Measurements from ENCODE around the gene DUT.

The DUT gene

DNA sequence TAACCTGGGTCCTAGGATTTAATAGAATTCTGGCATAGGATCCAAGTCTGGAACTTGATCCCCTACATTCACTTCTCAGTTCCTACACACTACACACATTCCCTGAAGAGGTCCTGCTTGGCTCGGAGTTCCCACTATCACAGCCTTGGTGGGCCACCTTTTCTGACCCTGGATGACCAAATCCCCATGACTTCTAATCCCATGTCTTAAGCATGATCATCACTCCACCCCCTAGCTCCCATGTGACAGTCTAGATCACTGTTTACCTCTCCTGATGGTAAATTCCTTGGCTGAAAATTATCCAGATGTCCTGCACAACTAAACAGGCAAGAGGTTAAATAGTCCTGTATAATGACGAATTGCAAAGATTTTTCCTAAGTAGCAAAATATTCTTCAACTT is 40.3 kb downstream of the DUT start:
- no peak for DNase-seq (ENCODE audit: low read depth in 2 of 2)

DNA sequence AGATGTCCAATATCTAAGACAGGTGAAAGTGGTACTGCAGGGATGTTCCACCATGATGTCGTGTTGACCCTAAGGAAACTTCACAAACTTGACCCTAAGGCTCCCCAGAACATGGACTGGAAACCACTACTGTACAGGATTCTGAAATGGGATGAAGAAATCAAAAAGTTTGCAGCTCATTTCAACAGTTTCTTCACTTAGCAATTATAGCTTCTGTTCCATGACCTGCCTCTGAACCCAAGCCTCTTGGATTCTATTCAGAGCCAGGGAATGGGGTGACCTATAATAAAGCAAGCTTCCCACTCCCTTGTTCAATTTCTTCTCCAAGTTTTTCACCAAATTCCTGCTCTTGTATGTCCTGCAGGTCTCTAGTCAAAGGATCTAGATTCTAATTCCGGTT is 40.7 kb downstream of the DUT start:
- DNase-seq (ENCODE audit: low read depth in 2 of 2) = no peak

GRCh38 chr15:48373821-48374451 is 42.7 kb downstream of the DUT start:
- no peak for DNase-seq (ENCODE audit: low read depth in 2 of 2)

DNA sequence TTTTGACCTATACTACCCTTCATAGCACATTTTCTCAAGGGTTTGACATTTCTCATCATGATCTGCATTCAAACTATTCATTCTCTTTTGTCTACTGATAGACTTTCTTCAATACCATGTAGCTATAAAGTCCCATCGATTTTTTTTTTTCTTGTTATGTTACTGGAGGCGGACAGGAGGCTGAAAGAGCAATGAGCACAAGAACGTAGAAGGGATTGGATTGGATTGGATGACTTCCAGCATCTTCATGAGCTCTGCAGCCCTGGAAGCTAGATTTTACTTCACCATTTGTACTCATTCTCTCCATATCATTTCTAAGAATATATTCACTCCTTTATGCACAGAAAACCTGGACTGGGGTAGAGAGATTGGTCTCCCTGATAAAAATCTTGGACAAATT is 43.2 kb downstream of the DUT start:
- no peak for DNase-seq (ENCODE audit: low read depth in 2 of 2)

DNA sequence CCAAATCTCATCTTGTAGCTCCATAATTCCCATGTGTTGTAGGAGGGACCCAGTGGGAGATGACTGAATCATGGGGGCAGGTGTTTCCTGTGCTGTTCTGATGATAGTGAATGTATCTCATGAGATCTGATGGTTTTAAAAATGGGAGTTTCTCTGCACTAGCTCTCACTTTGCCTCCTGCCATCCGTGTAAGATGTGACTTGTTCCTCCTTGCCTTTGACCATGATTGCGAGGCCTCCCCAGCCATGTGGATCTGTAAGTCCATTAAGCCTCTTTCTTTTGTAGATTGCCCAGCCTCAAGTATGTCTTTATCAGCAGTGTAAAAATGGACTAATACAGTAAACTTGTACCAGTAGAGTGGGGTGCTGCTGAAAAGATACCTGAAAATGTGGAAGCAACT is 44.5 kb downstream of the DUT start:
- no peak for DNase-seq (ENCODE audit: low read depth in 2 of 2)

- no peak for DNase-seq (ENCODE audit: low read depth in 2 of 2)
Observed at GRCh38 chr15:48380198-48380597, 49.0 kb downstream of the DUT start.

GRCh38 chr15:48381861-48382260 is 50.6 kb downstream of the DUT start:
- no peak for DNase-seq (ENCODE audit: low read depth in 2 of 2)

GRCh38 chr15:48383031-48383430 is 51.8 kb downstream of the DUT start:
- DNase-seq (ENCODE audit: low read depth in 2 of 2) = no peak

DNA sequence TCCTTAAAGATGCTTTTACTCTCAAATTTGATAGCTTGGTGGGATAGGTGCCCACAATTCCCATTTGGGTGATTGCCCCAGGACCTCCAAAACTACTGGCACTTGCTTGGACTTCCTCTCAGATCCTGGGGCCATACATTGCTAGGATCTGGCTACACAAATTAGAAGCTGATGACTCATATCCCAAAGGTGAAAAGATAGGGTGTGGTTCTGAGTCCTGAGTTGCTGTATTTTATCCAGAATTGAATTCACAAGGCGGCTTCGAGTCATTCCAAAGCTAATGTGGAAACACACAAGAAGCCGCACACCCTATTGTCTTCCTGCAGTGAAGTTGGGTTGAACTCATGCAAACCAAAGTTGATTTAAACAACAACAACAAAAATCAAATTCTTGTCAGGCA is 53.4 kb downstream of the DUT start:
- no peak for DNase-seq (ENCODE audit: low read depth in 2 of 2)

DNA sequence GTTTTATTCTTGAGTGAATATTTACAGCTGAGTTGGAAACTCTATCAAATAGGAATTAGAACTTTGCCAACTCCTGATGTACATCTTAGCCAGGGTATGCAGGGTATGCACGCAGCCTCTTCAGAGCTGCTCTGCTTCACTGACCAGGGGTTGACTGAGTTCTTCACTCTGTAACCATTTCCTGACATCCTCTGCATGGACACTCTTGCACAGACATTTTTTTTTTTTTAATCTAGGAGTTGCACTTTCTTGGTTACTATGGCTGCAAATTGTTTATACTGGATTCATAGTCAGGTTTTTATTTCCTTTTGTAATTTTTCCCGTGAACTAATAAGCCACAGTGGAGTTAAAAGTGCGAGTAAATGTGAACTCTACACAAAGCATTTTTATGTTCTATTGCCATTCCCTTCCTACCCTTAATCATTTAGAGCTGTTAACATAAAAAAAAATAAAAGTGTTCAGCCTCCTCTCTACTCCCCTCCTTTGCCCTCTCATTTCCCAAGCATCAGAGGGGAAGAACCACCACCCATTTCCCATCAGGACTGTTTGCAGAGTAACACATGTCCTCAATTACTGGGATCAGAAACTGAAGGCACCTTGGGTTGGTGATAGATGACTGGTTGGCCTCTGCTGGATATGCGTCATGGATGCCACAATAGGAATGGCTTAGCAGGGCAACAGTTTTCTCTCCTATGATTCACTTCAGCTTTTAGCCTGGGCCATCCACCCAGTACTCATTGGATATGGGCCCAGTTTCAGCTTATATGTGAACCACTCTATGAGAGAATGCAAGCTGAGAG is 54.0 kb downstream of the DUT start:
- DNase-seq (ENCODE audit: low read depth in 2 of 2) = no peak

GRCh38 chr15:48388016-48388851 is 57.0 kb downstream of the DUT start:
- no peak for DNase-seq (ENCODE audit: low read depth in 2 of 2)

DNA sequence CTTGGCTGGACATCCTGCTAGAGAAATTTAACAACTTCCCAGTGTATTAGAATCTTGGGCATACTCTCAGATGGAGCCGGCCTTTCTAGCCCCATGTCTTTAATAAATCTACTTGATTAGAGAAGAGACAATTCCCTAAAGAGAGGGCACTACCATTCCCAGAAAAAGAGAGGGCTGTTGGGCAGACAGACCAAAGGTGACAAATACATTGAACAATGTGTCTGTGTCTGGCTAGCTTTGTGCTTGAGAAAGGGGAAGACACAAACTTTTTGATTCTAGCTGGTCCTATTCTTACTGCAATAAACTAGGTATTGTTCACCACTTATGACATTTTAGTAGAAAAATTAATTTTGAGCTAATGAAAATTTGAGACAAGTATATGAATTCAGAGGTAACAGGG is 57.7 kb downstream of the DUT start:
- no peak for DNase-seq (ENCODE audit: low read depth in 2 of 2)

- no peak for DNase-seq (ENCODE audit: low read depth in 2 of 2)
Observed at GRCh38 chr15:48389691-48390143, 58.5 kb downstream of the DUT start.

DNA sequence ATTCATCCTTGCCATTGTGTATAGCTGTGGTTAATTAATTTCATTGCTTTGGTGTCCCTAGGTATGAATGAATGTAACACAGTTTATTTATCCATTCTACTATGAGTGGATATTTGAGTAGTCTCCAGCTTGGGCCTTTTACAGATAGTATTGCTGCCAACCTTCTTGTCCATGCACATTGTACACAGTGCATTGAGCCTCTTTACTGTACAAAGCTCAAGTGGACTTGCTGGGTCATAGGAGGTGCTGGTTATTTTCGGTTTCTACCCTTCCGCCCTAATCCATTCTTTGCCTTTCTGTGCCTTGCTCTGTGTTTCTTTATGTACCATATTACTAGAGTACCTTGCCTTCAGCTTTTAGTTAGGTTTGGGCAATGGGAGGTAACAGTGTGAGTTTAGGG is 60.7 kb downstream of the DUT start:
- DNase-seq (ENCODE audit: low read depth in 2 of 2) = no peak

- no peak for DNase-seq (ENCODE audit: low read depth in 2 of 2)
Observed at GRCh38 chr15:48392356-48392755, 61.1 kb downstream of the DUT start.

Data from stimulated activated CD4-positive, alpha-beta T cell treated with anti-CD3 and anti-CD28 coated beads, Interleukin-4, amount 100 ng/mL, for 48 hours (primary cell).